ENCODE data around the gene GRAMD4. TPM values are rescaled to one million over a fixed set of nuclear protein-coding genes. Genes with fewer than 3 reads are reported as not detected.
"Not testable (repeated sequence)": the region's sequence is repeated elsewhere in the genome, so short reads cannot be mapped to it uniquely, and the experiment has no call there.

Gene GRAMD4
- total RNA-seq, 1 donor from 2014 or later = 87.1 TPM

DNA sequence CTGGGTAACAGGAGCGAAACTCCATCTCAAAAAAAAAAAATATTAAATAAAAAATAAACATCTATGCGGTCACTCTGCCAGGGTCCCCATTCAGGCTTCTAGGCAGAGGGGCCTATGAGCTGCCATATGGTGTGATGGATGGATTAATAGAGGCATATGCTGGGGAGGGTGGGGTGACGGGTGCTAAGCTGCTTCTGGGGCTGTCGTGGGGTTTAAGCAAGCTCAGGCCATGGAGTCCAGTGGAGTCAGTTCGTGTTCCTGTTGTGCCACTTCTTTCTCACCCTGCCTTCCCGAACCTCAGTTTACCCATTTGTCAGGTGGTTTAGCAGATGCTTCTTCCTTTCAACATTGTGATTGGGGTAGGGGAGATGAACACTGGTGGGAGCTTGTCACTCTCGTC is 9.0 kb upstream of the GRAMD4 start:
- intact Hi-C loops (cut with micrococcal nuclease) = loop anchor here (5.0 kb wide), 1 partner anchor 126 kb away; the partner anchor contains the start of gene CERK
- Mint-ChIP-seq H3K4me3 (no peak overlapping the region), H3K4me1 (ENCODE audit: low read depth) (peaks cover 38% of the 10 kb centered on the region), H3K36me3 (ENCODE audit: low read depth) (peaks cover 2% of the 10 kb centered on the region), H3K27ac (no peak overlapping the region), H3K27me3 (ENCODE audit: insufficient read depth) (no peaks in the 10 kb centered on the region), H3K9me3 (no peaks in the 10 kb centered on the region)
- no peak for DNase-seq (ENCODE audit: low spot score)

DNA sequence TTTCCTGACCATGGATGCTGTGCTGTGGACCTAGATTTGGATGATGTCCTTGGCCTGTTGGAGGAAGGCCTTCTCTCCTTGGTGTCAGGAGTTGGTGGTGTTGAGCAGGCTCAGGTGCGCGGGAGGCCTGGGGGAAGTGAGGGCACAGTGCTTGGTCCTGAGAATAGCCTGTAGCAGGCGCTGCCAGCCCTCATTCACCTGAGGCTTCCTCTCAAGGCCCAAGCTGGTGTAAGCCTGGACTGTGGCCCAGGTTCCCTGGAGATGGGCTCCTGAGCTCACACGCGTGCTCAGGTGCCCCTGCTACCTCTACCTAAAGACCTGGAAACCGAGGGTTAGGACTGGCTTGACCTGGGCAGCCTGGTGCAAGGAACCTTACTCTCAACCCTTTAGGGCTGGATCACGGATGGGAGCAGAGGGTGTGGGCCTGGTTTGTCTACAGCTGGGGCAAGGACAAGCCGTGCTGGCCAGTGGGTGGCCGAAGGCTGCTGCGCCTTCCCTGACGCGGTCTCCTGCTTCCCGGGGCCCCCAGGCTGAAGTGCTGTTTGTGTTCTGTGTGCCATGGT is 7.8 kb upstream of the GRAMD4 start:
- no peaks in the 10 kb centered on the region for H3K27me3 Mint-ChIP-seq (ENCODE audit: insufficient read depth)
- no peak for DNase-seq (ENCODE audit: low spot score)
- H3K4me1 Mint-ChIP-seq (ENCODE audit: low read depth) = peaks cover 38% of the 10 kb centered on the region
- H3K4me3 Mint-ChIP-seq = peak overlapping the region; percentile 85
- H3K27ac Mint-ChIP-seq = peak overlapping the region; percentile 89
- no peaks in the 10 kb centered on the region for H3K9me3 Mint-ChIP-seq
- intact Hi-C loops (cut with micrococcal nuclease) = loop anchor here (2.0 to 5.0 kb wide), 2 partner anchors 50 to 125 kb away; partner anchors contain the start of gene CERK
- H3K36me3 Mint-ChIP-seq (ENCODE audit: low read depth) = peaks cover 2% of the 10 kb centered on the region

DNA sequence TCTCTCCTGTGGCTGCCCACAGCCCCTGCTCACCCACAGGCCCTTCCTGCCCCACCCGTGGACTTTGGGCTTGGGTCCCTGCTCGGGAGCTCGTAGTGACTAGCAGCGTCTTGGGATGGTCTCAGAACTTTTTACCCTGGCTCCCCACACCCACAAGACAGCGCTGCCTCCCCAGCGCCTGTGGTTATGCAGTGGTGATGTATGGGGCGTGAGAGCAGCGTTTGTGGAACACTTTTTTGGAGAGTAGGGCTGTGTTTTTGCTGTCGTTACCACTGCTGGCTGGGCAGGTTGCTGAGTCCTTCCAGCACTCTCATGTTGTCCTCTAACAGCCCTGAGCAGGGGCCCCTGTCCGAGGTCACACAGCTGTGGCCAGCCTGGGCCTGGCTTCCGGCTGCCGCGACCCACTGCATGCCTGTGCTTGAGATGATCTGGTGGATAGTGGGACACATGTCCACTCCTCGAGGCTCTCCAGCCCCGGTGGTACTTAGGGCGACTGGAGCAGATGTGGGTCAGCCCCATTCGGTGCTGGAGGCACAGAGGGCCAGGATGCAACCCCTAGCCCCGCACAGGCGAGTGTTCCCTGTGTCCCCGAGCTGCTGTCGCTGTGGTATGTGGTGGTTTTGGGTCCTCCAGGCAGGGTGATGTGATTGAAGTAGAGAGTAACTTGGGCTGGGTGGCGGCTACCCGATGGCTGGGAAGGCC is 7.1 kb upstream of the GRAMD4 start:
- peak overlapping the region; percentile 89 for H3K27ac Mint-ChIP-seq
- peak overlapping the region; percentile 85 for H3K4me3 Mint-ChIP-seq
- intact Hi-C loops (cut with micrococcal nuclease) = loop anchor here (2.0 to 5.0 kb wide), 2 partner anchors 50 to 124 kb away; partner anchors contain the start of gene CERK
- H3K9me3 Mint-ChIP-seq = no peaks in the 10 kb centered on the region
- no peaks in the 10 kb centered on the region for H3K27me3 Mint-ChIP-seq (ENCODE audit: insufficient read depth)
- H3K4me1 Mint-ChIP-seq (ENCODE audit: low read depth) = peaks cover 38% of the 10 kb centered on the region
- peak; percentile 34 for DNase-seq (ENCODE audit: low spot score)
- H3K36me3 Mint-ChIP-seq (ENCODE audit: low read depth) = peaks cover 2% of the 10 kb centered on the region

DNA sequence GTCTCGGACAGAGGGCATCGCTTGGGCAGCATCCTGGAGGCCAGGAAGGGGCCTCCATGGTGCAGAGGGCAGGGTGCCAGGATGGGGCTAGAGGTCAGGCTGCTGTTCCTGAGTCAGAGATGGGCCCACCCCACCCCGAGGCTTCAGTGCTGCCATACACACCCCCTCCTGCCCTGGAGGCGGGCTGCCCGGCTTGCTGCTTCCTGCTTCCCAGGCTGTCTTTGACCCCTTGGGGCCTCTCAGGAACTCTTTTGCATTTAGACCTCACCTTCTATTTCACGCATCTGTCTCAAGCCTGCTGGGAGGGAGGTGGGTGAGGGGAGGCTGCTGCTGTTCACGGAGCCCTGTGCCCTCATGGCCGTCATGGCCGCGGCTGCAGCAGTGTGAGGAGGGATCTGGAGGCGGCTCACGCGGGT is 6.6 kb upstream of the GRAMD4 start:
- Mint-ChIP-seq H3K36me3 (ENCODE audit: low read depth) (peaks cover 2% of the 10 kb centered on the region), H3K27me3 (ENCODE audit: insufficient read depth) (no peaks in the 10 kb centered on the region), H3K9me3 (no peaks in the 10 kb centered on the region), H3K4me3 (peak overlapping the region; percentile 85), H3K27ac (peak overlapping the region; percentile 89), H3K4me1 (ENCODE audit: low read depth) (peaks cover 38% of the 10 kb centered on the region)
- DNase-seq (ENCODE audit: low spot score) = no peak
- intact Hi-C loops (cut with micrococcal nuclease) = loop anchor here (1.0 to 5.0 kb wide), 7 partner anchors 9 to 124 kb away; partner anchors contain the start of gene CERK

DNA sequence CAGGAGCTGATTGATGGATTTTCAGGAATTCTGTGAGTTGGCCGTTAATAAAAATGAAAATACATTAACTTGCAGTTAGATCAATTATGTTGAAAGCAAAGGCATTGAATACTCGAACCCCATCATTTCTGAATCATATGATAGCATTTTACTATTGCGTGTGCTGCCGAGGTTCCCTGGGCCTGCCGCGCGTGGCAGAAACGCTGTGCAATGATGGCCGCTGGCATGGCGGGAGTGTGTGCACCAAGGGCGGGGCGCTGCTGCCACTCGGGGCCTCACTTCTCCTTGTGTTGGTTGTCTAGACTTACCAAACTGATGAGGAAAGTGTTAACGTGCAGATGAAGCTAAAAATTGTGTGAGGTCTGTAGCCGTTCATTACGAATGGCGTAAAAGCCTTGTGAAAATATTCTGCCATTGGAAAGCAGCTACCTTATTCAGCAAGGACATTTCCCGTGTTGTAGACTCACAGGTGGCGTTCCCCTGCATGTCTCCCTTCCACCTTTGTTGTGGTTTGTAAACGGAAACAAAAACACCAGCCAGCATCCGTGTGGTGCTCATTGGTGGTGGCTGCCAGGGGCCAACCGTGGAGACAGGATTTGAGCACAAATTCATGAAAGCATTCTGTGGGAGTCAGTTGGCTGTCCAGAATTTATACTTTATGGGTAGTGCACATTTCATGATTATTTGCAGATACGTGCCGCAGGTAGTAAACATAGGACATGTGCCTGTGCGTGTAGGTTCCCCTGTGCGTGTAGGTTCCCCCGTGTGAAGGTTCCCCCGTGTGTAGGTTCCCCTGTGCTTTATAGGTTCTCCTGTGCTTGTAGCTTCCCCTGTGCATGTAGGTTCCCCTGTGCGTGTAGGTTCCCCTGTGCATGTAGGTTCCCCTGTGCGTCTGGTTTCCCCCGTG is 5.9 kb upstream of the GRAMD4 start:
- DNase-seq (ENCODE audit: low spot score) = peak; percentile 75
- Mint-ChIP-seq H3K9me3 (no peaks in the 10 kb centered on the region), H3K4me3 (peak overlapping the region; percentile 85), H3K27me3 (ENCODE audit: insufficient read depth) (no peaks in the 10 kb centered on the region), H3K36me3 (ENCODE audit: low read depth) (peaks cover 2% of the 10 kb centered on the region), H3K27ac (peak overlapping the region; percentile 89), H3K4me1 (ENCODE audit: low read depth) (peaks cover 35% of the 10 kb centered on the region)
- intact Hi-C loops (cut with micrococcal nuclease) = loop anchor here (1.0 to 5.0 kb wide), 6 partner anchors 10 to 123 kb away; partner anchors contain the start of gene CERK

DNA sequence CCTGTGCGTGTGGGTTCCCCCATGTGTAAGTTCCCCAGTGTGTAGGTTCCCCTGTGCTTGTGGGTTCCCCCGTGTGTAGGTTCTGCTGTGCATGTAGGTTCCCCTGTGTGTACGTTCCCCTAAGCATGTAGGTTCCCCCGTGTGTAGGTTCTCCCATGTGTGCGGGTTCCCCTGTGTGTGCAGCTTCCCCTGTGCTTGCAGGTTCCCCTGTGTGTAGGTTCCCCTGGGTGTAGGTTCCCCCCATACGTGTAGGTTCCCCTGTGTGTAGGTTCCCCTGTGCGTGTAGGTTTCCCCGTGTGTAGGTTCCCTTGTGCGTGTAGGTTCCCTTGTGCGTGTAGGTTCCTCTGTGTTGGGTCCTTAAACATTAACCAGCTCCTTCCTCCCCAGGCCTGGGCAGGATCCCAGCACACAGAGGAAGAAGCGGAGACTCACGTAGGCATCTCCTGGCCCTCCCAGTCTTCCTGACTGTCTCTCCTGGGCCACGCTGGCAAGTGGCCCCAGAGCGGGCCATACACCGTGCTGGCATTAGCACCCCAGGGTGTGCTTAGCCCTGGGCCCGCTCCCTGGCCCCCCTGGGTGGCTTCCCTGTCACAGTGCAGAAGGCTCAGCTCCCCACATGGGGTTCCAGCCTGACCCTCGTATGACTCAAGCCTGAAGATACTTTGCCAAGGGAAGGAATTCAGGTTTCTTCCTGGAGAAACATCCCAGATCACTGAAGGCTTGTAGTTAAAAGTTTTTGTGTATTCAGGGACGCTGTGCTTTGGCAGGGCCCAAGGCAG is 2.8 kb upstream of the GRAMD4 start:
- intact Hi-C loops (cut with micrococcal nuclease) = no loop called here
- H3K27ac Mint-ChIP-seq = no peak overlapping the region
- no peaks in the 10 kb centered on the region for H3K36me3 Mint-ChIP-seq (ENCODE audit: low read depth)

DNA sequence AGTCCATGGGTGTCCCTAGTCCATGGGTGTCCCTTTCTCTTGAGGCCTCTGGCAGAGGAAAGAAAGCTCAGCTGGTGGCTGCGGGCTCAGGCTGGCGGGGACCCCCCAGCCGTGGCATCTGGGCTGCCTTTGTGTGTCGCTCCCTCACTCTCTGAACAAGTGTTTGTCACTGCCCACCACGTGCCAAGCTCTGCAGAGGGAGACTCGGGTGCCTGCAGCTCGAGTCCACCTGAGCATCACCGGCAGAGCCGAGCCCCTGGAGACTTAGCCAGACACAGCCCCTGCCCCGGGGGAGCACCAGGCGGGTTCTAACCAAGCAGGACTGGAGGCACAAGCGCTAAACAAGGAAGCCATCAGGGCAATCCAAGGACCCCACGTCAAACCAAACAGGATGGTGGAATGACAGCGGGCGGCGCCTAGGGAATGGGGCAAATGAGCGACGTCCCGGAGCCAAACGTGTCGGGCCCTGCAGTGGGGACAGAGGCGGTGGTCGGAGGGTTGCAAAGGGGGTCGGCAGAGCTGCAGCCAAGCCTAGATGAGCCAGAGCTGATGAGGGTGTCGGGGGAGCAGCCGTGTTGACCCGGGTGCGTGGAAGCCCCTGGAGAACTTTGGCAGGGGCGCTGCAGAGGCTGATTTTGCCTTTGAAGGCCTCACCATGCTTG is 2.1 kb upstream of the GRAMD4 start:
- Mint-ChIP-seq H3K4me3 (no peak overlapping the region), H3K9me3 (no peaks in the 10 kb centered on the region), H3K36me3 (ENCODE audit: low read depth) (no peaks in the 10 kb centered on the region), H3K27me3 (ENCODE audit: insufficient read depth) (no peaks in the 10 kb centered on the region), H3K4me1 (ENCODE audit: low read depth) (peaks cover 17% of the 10 kb centered on the region), H3K27ac (no peak overlapping the region)
- DNase-seq (ENCODE audit: low spot score) = no peak
- intact Hi-C loops (cut with micrococcal nuclease) = no loop called here

More for the DNA sequence above, 2.8 kb upstream of the GRAMD4 start:
- H3K27me3 Mint-ChIP-seq (ENCODE audit: insufficient read depth) = no peaks in the 10 kb centered on the region
- no peak overlapping the region for H3K4me3 Mint-ChIP-seq
- H3K4me1 Mint-ChIP-seq (ENCODE audit: low read depth) = peaks cover 22% of the 10 kb centered on the region
- no peaks in the 10 kb centered on the region for H3K9me3 Mint-ChIP-seq
- DNase-seq (ENCODE audit: low spot score) = no peak

DNA sequence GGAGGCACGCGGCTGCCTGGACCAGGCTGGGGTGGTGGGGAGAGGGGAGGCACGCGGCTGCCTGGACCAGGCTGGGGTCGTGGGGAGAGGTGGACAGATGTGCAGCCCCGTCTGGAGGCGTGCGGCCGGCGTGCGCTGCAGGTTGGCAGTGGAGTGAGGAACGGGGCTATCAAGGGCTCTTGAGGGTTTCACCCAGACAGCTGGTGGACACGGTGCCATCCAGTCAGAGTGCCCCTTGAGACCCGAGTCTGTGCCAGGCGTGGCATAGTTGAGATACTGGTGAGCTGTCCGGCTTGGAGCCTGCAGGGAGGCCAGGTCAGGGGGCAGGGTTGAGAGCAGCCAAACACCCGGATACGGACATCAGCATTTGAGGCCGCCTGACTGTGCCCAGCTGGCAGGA is 1.5 kb upstream of the GRAMD4 start:
- H3K4me3 Mint-ChIP-seq = no peak overlapping the region
- no peaks in the 10 kb centered on the region for H3K27me3 Mint-ChIP-seq (ENCODE audit: insufficient read depth)
- H3K4me1 Mint-ChIP-seq (ENCODE audit: low read depth) = peaks cover 11% of the 10 kb centered on the region
- no peak overlapping the region for H3K27ac Mint-ChIP-seq
- no peak for DNase-seq (ENCODE audit: low spot score)
- no peaks in the 10 kb centered on the region for H3K36me3 Mint-ChIP-seq (ENCODE audit: low read depth)
- intact Hi-C loops (cut with micrococcal nuclease) = no loop called here
- H3K9me3 Mint-ChIP-seq = no peaks in the 10 kb centered on the region

DNA sequence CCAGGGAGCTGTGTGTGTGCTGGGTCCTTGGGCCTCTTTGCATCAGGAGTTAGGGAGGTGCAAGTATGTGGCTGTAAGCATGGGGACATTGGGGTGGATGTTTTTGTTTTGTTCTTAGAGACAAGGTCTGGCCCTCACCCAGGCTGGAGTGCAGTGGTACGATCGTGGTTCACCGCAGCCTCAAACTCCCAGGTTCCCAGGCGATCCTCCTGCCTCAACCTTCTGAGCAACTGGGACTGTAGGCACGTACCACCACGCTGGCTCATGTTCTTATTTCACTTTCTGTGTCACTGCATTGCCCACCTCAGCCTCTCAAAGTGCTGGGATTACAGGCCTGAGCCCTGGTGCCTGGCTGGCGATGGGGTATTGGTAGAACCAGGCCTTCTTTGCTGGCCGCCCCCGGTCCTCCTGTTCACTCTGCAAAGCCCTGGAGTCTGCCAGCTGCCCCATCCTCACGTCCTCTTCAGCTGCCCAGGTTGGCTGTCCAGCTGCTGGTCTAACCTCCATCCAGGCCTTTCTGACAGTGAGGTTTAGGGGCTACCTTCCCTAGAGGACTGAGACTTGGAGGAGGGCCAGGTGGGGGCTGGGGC is 851 bp upstream of the GRAMD4 start:
- no peaks in the 10 kb centered on the region for H3K27me3 Mint-ChIP-seq (ENCODE audit: insufficient read depth)
- no peak overlapping the region for H3K4me3 Mint-ChIP-seq
- peaks cover 5% of the 10 kb centered on the region for H3K4me1 Mint-ChIP-seq (ENCODE audit: low read depth)
- no peaks in the 10 kb centered on the region for H3K36me3 Mint-ChIP-seq (ENCODE audit: low read depth)
- intact Hi-C loops (cut with micrococcal nuclease) = no loop called here
- H3K9me3 Mint-ChIP-seq = no peaks in the 10 kb centered on the region
- no peak overlapping the region for H3K27ac Mint-ChIP-seq
- no peak for DNase-seq (ENCODE audit: low spot score)

DNA sequence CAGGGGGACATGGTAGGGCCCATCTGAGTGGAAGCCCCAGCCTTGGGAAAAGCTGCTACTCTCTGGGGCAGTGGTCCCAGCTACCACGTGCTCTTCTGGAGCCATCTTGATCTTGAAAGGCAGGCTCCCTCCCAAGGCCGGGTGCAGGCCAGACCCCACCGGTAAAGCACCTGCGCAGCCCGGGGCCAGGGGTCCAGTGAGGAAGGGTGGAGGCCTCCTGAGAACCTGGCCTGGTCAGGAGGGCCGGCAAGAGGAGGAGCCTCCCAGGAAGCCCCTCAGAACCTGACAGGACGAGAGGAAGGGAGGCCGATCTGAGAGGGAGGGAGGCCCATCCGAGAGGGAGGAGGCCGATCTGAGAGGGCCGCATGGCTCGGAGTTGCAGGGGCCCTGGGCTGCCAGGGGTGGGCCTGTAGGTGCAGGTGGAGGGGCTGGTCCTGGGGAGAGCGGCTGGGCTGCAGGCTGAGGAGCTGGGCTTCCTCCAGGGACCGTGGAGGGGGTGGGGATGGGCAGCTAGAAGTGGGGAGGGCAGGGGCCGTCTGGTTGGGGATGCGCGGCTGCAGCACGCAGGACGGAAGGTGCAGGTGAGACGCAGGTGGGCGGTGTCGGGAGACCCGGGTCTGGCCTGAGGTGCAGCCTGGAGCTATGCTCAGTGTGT is 529 bp downstream of the GRAMD4 start:
- H3K4me1 Mint-ChIP-seq (ENCODE audit: low read depth) = no peaks in the 10 kb centered on the region

DNA sequence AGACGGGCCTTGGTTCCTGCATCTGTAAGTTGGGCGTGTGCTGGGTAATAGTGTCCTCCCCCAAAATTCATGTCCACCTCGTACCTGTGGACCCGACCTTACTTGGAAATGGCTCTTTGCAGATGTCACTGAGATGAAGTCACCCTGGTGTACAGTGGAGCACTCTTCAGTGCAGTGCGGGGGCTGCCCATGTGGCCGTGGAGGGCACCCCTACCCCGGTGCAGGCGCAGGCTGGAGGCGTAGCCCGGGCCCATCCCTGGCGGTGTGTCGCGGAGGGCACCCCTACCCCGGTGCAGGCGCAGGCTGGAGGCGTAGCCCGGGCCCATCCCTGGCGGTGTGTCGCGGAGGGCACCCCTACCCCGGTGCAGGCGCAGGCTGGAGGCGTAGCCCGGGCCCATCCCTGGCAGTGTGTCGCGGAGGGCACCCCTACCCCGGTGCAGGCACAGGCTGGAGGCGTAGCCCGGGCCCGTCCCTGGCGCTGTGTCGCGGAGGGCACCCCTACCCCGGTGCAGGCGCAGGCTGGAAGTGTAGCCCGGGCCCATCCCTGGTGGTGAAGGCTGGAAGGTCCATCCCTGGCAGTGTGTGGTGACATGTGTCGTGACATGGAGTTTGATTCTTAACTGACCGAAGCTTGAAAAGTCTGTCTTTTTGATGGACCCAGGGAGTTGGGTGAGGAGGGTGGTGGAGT is 1.2 kb downstream of the GRAMD4 start:
- DNase-seq (ENCODE audit: low spot score); H3K27me3 Mint-ChIP-seq (ENCODE audit: insufficient read depth); H3K27ac Mint-ChIP-seq; H3K36me3 Mint-ChIP-seq (ENCODE audit: low read depth); H3K4me1 Mint-ChIP-seq (ENCODE audit: low read depth); H3K9me3 Mint-ChIP-seq; H3K4me3 Mint-ChIP-seq; intact Hi-C loops (cut with micrococcal nuclease): not testable (repeated sequence)

More for the DNA sequence above, 529 bp downstream of the GRAMD4 start:
- DNase-seq (ENCODE audit: low spot score) = no peak
- Mint-ChIP-seq H3K27me3 (ENCODE audit: insufficient read depth) (no peaks in the 10 kb centered on the region), H3K36me3 (ENCODE audit: low read depth) (no peaks in the 10 kb centered on the region), H3K27ac (no peak overlapping the region), H3K9me3 (no peaks in the 10 kb centered on the region), H3K4me3 (no peak overlapping the region)
- intact Hi-C loops (cut with micrococcal nuclease) = no loop called here
